KMS-11 (cell line): ENCODE measurements around the gene PXN.
"Not testable (repeated sequence)": the region's sequence is repeated elsewhere in the genome, so short reads cannot be mapped to it uniquely, and the experiment has no call there.

Experiments
- H2AFZ ChIP-seq: fragments of 200-600 bp; sonication (generic); 2 replicates; pipeline ENCODE4 v1.6.1; 2016; ENCODE audit warnings: antibody characterized with exemption, mixed run types, low read depth
- H3K27ac ChIP-seq: fragments of 200-600 bp; sonication (generic); 2 replicates; pipeline ENCODE4 v1.6.1; 2016; ENCODE audit warnings: mild to moderate bottlenecking, mixed run types
- H3K27me3 ChIP-seq: fragments of 200-600 bp; sonication (generic); 2 replicates; pipeline ENCODE4 v1.6.1; 2017; ENCODE audit warnings: mild to moderate bottlenecking, low read depth, mixed run types, moderate library complexity; ENCODE audit not compliant: insufficient read depth
- H3K36me3 ChIP-seq: fragments of 200-600 bp; sonication (generic); 2 replicates; pipeline ENCODE4 v1.6.1; 2017; ENCODE audit warnings: mild to moderate bottlenecking, mixed run types; ENCODE audit not compliant: insufficient read depth
- H3K4me1 ChIP-seq: fragments of 200-600 bp; sonication (generic); 2 replicates; pipeline ENCODE4 v1.6.1; 2016; ENCODE audit warnings: mild to moderate bottlenecking, low read depth, mixed run types; ENCODE audit not compliant: poor library complexity, severe bottlenecking
- H3K4me2 ChIP-seq: fragments of 200-600 bp; sonication (generic); 2 replicates; pipeline ENCODE4 v1.7.0; 2016; ENCODE audit warnings: mild to moderate bottlenecking, mixed run types
- H3K4me3 ChIP-seq: fragments of 200-600 bp; sonication (generic); IDR thresholded peaks from 2 replicates; pipeline ENCODE4 v1.6.1; 2017; ENCODE audit warnings: low read depth, low read length, mixed read lengths; ENCODE audit not compliant: insufficient read depth
- H3K79me2 ChIP-seq: fragments of 200-600 bp; sonication (generic); 2 replicates; pipeline ENCODE4 v1.6.1; 2016; ENCODE audit warnings: low read depth, mixed run types; ENCODE audit not compliant: insufficient read depth
- H3K9ac ChIP-seq: fragments of 200-600 bp; sonication (generic); 2 replicates; pipeline ENCODE4 v1.6.1; 2016; ENCODE audit warnings: mild to moderate bottlenecking, mixed run types
- H4K20me1 ChIP-seq: fragments of 200-600 bp; sonication (generic); 2 replicates; pipeline ENCODE4 v1.6.1; 2016; ENCODE audit warnings: mild to moderate bottlenecking, mixed run types; ENCODE audit not compliant: insufficient read depth
- TF ChIP-seq, protein P1 (sequence below): fragments of 200-600 bp; sonication (generic); conservative IDR thresholded peaks from 2 replicates; pipeline ENCODE4 v1.6.1; 2017; ENCODE audit warnings: low read depth, mild to moderate bottlenecking, antibody characterized with exemption, low read length, moderate library complexity, mixed read lengths

The PXN gene

GRCh38 chr12:120211243-120211903 is 54.2 kb downstream of the PXN start:
- Histone ChIP-seq H3K9ac (no peak overlapping the region), H3K4me3 (no peak overlapping the region), H3K27me3 (no peaks in the 10 kb centered on the region), H4K20me1 (no peaks in the 10 kb centered on the region), H3K4me1 (peaks cover 10% of the 10 kb centered on the region), H3K36me3 (no peaks in the 10 kb centered on the region), H3K79me2 (no peaks in the 10 kb centered on the region), H3K4me2 (no peak overlapping the region), H2AFZ (no peak overlapping the region), H3K27ac (no peak overlapping the region)
- TF ChIP-seq, protein P1, sequence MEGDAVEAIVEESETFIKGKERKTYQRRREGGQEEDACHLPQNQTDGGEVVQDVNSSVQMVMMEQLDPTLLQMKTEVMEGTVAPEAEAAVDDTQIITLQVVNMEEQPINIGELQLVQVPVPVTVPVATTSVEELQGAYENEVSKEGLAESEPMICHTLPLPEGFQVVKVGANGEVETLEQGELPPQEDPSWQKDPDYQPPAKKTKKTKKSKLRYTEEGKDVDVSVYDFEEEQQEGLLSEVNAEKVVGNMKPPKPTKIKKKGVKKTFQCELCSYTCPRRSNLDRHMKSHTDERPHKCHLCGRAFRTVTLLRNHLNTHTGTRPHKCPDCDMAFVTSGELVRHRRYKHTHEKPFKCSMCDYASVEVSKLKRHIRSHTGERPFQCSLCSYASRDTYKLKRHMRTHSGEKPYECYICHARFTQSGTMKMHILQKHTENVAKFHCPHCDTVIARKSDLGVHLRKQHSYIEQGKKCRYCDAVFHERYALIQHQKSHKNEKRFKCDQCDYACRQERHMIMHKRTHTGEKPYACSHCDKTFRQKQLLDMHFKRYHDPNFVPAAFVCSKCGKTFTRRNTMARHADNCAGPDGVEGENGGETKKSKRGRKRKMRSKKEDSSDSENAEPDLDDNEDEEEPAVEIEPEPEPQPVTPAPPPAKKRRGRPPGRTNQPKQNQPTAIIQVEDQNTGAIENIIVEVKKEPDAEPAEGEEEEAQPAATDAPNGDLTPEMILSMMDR = no peak

DNA sequence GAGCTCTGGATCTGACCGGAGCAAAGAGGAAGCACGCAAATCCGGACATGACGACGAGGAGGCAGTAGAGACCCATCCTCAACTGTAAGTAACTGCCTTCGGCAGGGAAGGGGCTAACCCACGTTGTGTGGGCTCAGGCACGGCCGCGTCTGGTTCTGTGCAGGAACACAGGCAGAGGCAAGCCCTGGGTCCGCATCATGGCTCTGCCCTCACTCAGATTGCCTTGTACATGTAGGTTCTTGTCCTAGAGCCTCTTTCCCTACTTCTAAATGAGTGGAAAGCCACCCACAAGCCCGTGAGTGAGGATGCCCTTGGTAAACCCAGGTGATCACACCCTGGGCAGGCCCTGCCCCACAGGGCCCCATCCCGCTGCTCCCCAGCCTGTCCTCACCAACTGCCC is 55.7 kb downstream of the PXN start:
- no peaks in the 10 kb centered on the region for H3K27me3 ChIP-seq
- no peak overlapping the region for H3K4me3 ChIP-seq
- H3K4me2 ChIP-seq = no peak overlapping the region
- H3K4me1 ChIP-seq = peaks cover 10% of the 10 kb centered on the region
- no peak overlapping the region for H3K9ac ChIP-seq
- H3K79me2 ChIP-seq = no peaks in the 10 kb centered on the region
- TF ChIP-seq, protein P1 = no peak
- no peak overlapping the region for H3K27ac ChIP-seq
- no peaks in the 10 kb centered on the region for H4K20me1 ChIP-seq
- H2AFZ ChIP-seq = no peak overlapping the region
- H3K36me3 ChIP-seq = no peaks in the 10 kb centered on the region

DNA sequence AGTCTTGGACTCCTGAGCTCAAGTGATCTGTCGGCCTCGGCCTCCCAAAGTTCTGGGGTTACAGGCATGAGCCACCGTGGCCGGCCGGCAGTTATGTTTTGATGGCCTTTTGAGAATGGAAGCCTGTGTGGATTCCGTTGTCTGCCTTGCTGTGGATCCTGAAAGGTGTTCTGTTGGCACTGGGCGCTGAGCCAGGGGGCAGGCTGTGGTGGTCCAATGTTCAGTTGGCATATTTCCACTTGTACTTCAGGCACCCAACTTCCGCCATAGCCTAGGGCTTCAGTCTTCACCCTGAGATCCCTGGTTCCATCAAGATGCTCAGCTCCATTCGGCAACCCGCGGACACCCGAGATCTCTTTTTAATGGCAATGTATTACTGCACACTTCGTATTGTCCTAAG is 58.3 kb downstream of the PXN start:
- Histone ChIP-seq H3K27ac (no peak overlapping the region), H4K20me1 (no peaks in the 10 kb centered on the region), H3K4me1 (no peaks in the 10 kb centered on the region), H3K36me3 (no peaks in the 10 kb centered on the region), H3K4me2 (no peak overlapping the region), H3K4me3 (no peak overlapping the region), H3K79me2 (no peaks in the 10 kb centered on the region), H3K27me3 (no peaks in the 10 kb centered on the region), H3K9ac (no peak overlapping the region), H2AFZ (no peak overlapping the region)
- TF ChIP-seq, protein P1 = no peak

DNA sequence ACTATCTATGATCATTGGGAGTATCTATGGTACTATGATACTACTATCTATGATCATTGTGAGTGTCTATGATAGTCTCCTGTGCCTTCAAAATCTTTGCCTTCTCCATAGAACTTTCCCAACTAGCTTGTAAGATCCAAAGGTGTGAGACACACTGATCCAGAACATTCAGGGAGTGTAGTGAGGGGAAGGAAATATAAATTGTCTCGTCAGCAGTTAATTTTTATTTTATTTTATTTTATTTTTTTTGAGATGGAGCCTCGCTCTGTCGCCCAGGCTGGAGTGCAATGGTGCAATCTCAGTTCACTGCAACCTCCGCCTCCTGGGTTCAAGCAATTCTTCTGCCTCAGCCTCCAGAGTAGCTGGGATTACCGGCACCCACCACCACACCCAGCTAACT is 58.7 kb downstream of the PXN start:
- not testable (repeated sequence) for H3K36me3 ChIP-seq, H3K27ac ChIP-seq, H3K4me1 ChIP-seq, H3K9ac ChIP-seq, H3K4me3 ChIP-seq, H3K79me2 ChIP-seq, H3K27me3 ChIP-seq, H3K4me2 ChIP-seq, H2AFZ ChIP-seq, H4K20me1 ChIP-seq

GRCh38 chr12:120206228-120206627 is 59.3 kb downstream of the PXN start:
- Histone ChIP-seq H3K36me3 (no peaks in the 10 kb centered on the region), H3K4me3 (no peak overlapping the region), H2AFZ (no peak overlapping the region), H3K27ac (no peak overlapping the region), H3K27me3 (no peaks in the 10 kb centered on the region), H3K4me1 (no peaks in the 10 kb centered on the region), H3K9ac (no peak overlapping the region), H4K20me1 (no peaks in the 10 kb centered on the region), H3K79me2 (no peaks in the 10 kb centered on the region), H3K4me2 (no peak overlapping the region)
- TF ChIP-seq, protein P1 = no peak
